ENCODE measurements around the gene NTRK2. TPM values are rescaled to one million over a fixed set of nuclear protein-coding genes. Genes with fewer than 3 reads are reported as not detected.

NTRK2 gene
- total RNA-seq, 1 donor from 2014 or later = 65.0 TPM

DNA sequence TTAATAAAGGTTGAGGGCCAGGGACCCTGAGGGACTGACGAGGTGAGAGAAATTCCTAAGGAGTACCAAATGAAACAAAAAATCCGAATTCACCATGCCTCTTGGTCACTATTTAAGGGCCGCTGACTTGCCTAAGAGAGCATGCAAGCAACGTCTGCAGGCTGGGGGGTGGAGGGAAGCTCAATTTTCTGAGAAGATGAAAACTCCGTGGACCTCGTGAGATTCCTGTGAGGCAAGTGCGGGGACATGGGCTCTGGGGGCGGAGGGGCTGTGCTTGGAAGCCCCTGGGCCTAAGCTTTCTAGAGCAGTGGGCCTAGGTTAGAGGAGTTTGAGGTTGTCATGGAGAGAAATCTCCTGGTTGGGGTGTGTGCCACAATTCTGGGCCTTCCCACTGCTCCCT lies 27.5 kb downstream of the NTRK2 start:
- DNase-seq (ENCODE audit: low spot score in 2 of 2, unreplicated experiment in 2 of 2) = no peak
- Mint-ChIP-seq H3K27ac (no peak overlapping the region), H3K4me3 (no peak overlapping the region), H3K36me3 (peaks cover 2% of the 10 kb centered on the region), H3K27me3 (ENCODE audit: low read depth) (peaks cover 9% of the 10 kb centered on the region), H3K9me3 (no peaks in the 10 kb centered on the region), H3K4me1 (peaks cover 14% of the 10 kb centered on the region)
- TF ChIP-seq, protein P1, sequence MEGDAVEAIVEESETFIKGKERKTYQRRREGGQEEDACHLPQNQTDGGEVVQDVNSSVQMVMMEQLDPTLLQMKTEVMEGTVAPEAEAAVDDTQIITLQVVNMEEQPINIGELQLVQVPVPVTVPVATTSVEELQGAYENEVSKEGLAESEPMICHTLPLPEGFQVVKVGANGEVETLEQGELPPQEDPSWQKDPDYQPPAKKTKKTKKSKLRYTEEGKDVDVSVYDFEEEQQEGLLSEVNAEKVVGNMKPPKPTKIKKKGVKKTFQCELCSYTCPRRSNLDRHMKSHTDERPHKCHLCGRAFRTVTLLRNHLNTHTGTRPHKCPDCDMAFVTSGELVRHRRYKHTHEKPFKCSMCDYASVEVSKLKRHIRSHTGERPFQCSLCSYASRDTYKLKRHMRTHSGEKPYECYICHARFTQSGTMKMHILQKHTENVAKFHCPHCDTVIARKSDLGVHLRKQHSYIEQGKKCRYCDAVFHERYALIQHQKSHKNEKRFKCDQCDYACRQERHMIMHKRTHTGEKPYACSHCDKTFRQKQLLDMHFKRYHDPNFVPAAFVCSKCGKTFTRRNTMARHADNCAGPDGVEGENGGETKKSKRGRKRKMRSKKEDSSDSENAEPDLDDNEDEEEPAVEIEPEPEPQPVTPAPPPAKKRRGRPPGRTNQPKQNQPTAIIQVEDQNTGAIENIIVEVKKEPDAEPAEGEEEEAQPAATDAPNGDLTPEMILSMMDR (IDR thresholded peaks at IDR 0.05; ENCODE audit: unreplicated experiment) = no peak

DNA sequence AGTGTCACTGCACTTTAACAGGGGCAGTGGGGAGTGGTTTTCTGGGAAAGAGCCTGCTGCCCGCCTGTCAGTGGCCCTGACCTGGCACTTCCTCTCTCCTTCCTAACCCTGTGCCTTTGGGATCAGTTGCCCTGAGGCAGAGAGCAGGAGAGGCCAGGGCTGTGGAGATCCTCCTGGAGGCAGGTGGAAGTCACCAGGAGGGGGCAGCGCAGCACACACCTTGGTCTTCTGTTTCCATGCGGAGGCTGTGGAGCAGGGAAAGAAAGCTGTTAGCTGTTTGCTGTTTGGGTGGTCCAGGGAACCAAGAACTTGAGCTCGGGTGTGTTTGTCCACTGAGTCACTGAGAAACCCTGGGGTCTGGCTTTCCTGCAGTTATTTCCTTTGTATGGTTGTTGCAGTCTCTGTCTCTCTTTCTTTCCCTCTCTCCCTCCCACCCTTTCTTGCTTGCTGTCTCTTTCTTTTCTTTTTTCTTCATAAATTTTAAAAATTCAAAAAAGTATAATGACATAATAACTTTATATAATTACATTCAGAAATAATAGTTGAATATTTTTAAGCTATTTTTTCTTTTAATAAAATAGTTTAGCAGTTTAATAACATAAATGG lies 28.1 kb downstream of the NTRK2 start:
- Mint-ChIP-seq H3K36me3 (peaks cover 2% of the 10 kb centered on the region), H3K4me3 (no peak overlapping the region), H3K9me3 (no peaks in the 10 kb centered on the region), H3K27me3 (ENCODE audit: low read depth) (peaks cover 13% of the 10 kb centered on the region), H3K4me1 (peaks cover 14% of the 10 kb centered on the region), H3K27ac (no peak overlapping the region)
- peak; percentile 37 to 76 for DNase-seq (ENCODE audit: low spot score in 2 of 2, unreplicated experiment in 2 of 2)
- TF ChIP-seq, protein P1 (IDR thresholded peaks at IDR 0.05; ENCODE audit: unreplicated experiment) = peak; percentile 44

DNA sequence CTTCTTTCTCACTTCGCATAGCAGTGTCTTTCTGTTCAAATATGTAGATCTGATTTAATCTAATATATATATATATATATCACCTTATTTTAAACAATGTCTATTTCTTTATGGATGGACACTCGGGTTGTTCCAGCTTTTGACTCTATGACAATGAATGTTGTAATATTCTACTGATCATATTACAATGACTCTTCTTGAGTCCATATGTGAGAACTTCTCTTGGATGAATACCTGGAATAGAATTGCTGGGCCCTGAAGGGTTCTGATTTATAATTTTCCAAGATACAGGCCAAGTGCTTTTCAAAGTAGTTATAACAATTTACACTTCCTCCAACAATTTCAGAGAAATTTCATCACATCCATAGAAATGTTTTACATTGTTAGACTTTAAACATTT lies 28.8 kb downstream of the NTRK2 start:
- Mint-ChIP-seq H3K36me3 (peaks cover 2% of the 10 kb centered on the region), H3K9me3 (no peaks in the 10 kb centered on the region), H3K4me3 (no peak overlapping the region), H3K27ac (no peak overlapping the region), H3K27me3 (ENCODE audit: low read depth) (peaks cover 13% of the 10 kb centered on the region), H3K4me1 (peaks cover 14% of the 10 kb centered on the region)
- no peak for DNase-seq (ENCODE audit: low spot score in 2 of 2, unreplicated experiment in 2 of 2)
- TF ChIP-seq, protein P1 (IDR thresholded peaks at IDR 0.05; ENCODE audit: unreplicated experiment) = no peak

DNA sequence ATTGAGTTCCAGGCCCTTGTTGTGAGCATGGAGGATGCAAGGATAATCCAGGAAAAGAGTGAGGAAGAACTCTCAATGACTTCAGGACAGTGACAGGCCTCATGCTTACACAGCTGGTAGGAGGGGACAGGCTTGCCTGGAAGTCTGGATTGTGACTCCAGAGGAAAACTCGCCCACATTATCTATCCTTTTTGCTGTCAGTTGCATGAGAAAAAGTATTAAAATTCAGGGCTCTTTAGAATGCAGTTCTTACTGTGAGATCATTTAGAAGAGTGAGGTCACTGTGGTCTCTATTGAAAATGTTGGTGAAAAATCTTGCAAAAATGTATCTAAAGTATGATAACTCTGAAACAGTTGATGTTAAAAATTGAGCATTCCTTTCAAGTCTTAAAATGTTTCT lies 30.5 kb downstream of the NTRK2 start:
- Mint-ChIP-seq H3K36me3 (peaks cover 2% of the 10 kb centered on the region), H3K27me3 (ENCODE audit: low read depth) (peaks cover 13% of the 10 kb centered on the region), H3K27ac (peak overlapping the region; percentile 43), H3K4me3 (no peak overlapping the region), H3K4me1 (peaks cover 18% of the 10 kb centered on the region), H3K9me3 (no peaks in the 10 kb centered on the region)
- DNase-seq (ENCODE audit: low spot score in 2 of 2, unreplicated experiment in 2 of 2) = no peak
- TF ChIP-seq, protein P1 (IDR thresholded peaks at IDR 0.05; ENCODE audit: unreplicated experiment) = no peak

DNA sequence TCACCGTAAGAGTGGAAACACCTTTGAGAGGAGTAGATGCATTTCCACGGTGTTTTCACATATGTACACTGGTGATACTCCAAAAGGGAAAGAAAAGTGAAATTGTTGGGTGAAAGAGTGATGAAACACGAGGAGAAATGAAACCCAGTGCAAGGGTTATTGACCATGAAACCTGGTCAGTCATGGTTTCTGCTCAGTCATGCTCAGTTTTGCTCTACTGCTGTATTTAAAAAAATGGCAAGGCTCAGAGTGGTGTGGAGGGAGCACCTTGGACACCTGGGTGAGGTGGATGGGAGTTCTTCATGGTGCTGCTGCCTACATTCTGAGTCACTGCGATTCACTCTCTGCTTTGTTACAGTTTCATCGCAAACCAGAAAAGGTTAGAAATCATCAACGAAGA lies 32.3 kb downstream of the NTRK2 start:
- DNase-seq (ENCODE audit: low spot score in 2 of 2, unreplicated experiment in 2 of 2) = no peak
- Mint-ChIP-seq H3K4me1 (peaks cover 16% of the 10 kb centered on the region), H3K27me3 (ENCODE audit: low read depth) (peaks cover 14% of the 10 kb centered on the region), H3K36me3 (peaks cover 6% of the 10 kb centered on the region), H3K9me3 (no peaks in the 10 kb centered on the region), H3K4me3 (no peak overlapping the region), H3K27ac (no peak overlapping the region)
- TF ChIP-seq, protein P1 (IDR thresholded peaks at IDR 0.05; ENCODE audit: unreplicated experiment) = no peak

DNA sequence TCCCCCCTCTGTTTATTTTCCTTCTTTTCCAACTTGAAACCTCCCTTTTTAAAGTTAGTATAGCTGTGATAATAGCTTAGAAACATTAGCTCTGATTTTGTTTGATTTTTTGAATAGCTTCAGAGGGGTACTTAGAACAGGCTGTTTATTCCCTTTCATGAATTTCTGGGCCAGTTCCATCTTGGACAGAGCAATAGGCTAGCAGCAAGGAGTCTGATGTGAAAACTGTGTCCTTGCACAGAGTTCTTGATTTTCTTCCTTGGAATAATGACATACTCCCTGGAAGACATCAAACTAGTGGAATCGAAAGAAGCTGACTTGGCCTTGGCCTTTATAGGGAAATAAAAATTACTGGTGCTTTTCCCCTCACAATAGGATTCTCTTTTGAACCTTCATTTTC lies 32.9 kb downstream of the NTRK2 start:
- H3K9me3 Mint-ChIP-seq = no peaks in the 10 kb centered on the region
- H3K4me3 Mint-ChIP-seq = no peak overlapping the region
- peaks cover 14% of the 10 kb centered on the region for H3K27me3 Mint-ChIP-seq (ENCODE audit: low read depth)
- H3K27ac Mint-ChIP-seq = no peak overlapping the region
- no peak for DNase-seq (ENCODE audit: low spot score in 2 of 2, unreplicated experiment in 2 of 2)
- peaks cover 16% of the 10 kb centered on the region for H3K4me1 Mint-ChIP-seq
- H3K36me3 Mint-ChIP-seq = peaks cover 6% of the 10 kb centered on the region
- TF ChIP-seq, protein P1 (IDR thresholded peaks at IDR 0.05; ENCODE audit: unreplicated experiment) = no peak
